A549 (cell line): ENCODE data around the gene TBX21. TPM values are rescaled to one million over a fixed set of nuclear protein-coding genes. Genes with fewer than 3 reads are reported as not detected.

Experiments used
- ATAC-seq, 2 experiments: fragments of 200-7000 bp in 1 of 2; fragments of >200 bp in 1 of 2; cut with Nextera tagmentation in 1 of 2; cut with Tn5 transposase in 1 of 2; 3 replicates each; pipeline versions ENCODE4 v1.8.0 to v1.9.1; 2018 to 2020; ENCODE audit warnings: mild to moderate bottlenecking in 1 of 2, moderate library complexity in 1 of 2
- CTCF ChIA-PET: fragments of 300-600 bp; sonication (Branson Sonifier 250); formaldehyde crosslinking; extraction: SDS; loops from one replicate; lab custom pipeline; 2021; ENCODE audit warnings: antibody characterized with exemption, inconsistent platforms; lab: Yijun Ruan, JAX
- POLR2A ChIA-PET: fragments of 350-600 bp; formaldehyde crosslinking; extraction: SDS; loops from one replicate; lab custom pipeline; 2021; ENCODE audit warnings: antibody characterized with exemption, inconsistent platforms; lab: Yijun Ruan, JAX
- DNase-seq, 2 experiments: peaks; one replicate each; pipeline versions ENCODE4 v3.0.0 to v3.0.0-alpha.2; 2011 to 2016; ENCODE audit warnings: low read depth in 1 of 2, low spot score in 1 of 2
- FAIRE-seq: peaks from 2 replicates; lab custom pipeline; 2011; peaks lifted over from hg19 to GRCh38; lab: Jason Lieb, UNC
- H3K27ac ChIP-seq, 2 experiments: fragments of >200 bp; sonication (Bioruptor Twin); formaldehyde crosslinking; 3 replicates each; pipeline ENCODE4 v1.5.1; 2016 to 2017
- H3K4me1 ChIP-seq: fragments of >200 bp; sonication (Bioruptor Twin); formaldehyde crosslinking; 3 replicates; pipeline ENCODE4 v1.6.1; 2016
- H3K4me2 ChIP-seq: fragments of >200 bp; sonication (Bioruptor Twin); formaldehyde crosslinking; 3 replicates; pipeline ENCODE4 v1.6.1; 2016
- H3K4me3 ChIP-seq: fragments of >200 bp; sonication (Bioruptor Twin); formaldehyde crosslinking; 3 replicates; pipeline ENCODE4 v1.5.1; 2016
- H3K9me3 ChIP-seq: fragments of >200 bp; sonication (Bioruptor Twin); formaldehyde crosslinking; 3 replicates; pipeline ENCODE4 v1.6.1; 2016
- ATOH8 ChIP-seq: fragments of 250-450 bp; sonication (Bioruptor Pico); IDR thresholded peaks from 2 replicates; pipeline ENCODE4 v1.5.0; 2020; ENCODE audit warnings: low read depth, mild to moderate bottlenecking, moderate library complexity
- CEBPB ChIP-seq, 2 experiments: fragments of >200 bp in 1 of 2; sonication (Bioruptor Twin) in 1 of 2; formaldehyde crosslinking in 1 of 2; IDR thresholded peaks; 2 replicates each; pipeline ENCODE4 v1.6.1; 2012 to 2016
- CHD2 ChIP-seq: fragments of 150-350 bp; IDR thresholded peaks from 2 replicates; pipeline ENCODE4 v1.6.1; 2014; ENCODE audit warnings: low read length; ENCODE audit not compliant: partially characterized antibody
- CHD4 ChIP-seq: fragments of 200-600 bp; sonication (generic); IDR thresholded peaks from 2 replicates; pipeline ENCODE4 v1.6.1; 2016; ENCODE audit warnings: antibody characterized with exemption, mild to moderate bottlenecking, borderline replicate concordance
- EHF ChIP-seq: fragments of 250-450 bp; sonication (Bioruptor Pico); IDR thresholded peaks from 2 replicates; pipeline ENCODE4 v1.5.0; 2020; ENCODE audit warnings: mild to moderate bottlenecking
- ESRRA ChIP-seq: fragments of 150-350 bp; IDR thresholded peaks from 2 replicates; pipeline ENCODE4 v1.6.1; 2014; ENCODE audit warnings: mild to moderate bottlenecking, low read length, borderline replicate concordance
- FOSL2 ChIP-seq, 2 experiments: fragments of 450-650 bp in 1 of 2; fragments of >200 bp in 1 of 2; sonication (Bioruptor Twin) in 1 of 2; formaldehyde crosslinking; IDR thresholded peaks; 2 replicates each; pipeline versions ENCODE4 v1.5.0 to v1.6.1; 2016 to 2020; ENCODE audit warnings: mild to moderate bottlenecking in 1 of 2, moderate library complexity in 1 of 2
- GATA3 ChIP-seq: IDR thresholded peaks from 2 replicates; pipeline ENCODE4 v1.6.1; 2012; ENCODE audit warnings: borderline replicate concordance
- HDAC2 ChIP-seq: fragments of 200-600 bp; sonication (generic); IDR thresholded peaks from 2 replicates; pipeline ENCODE4 v1.6.1; 2016
- HES2 ChIP-seq: fragments of >200 bp; sonication (Bioruptor Twin); formaldehyde crosslinking; IDR thresholded peaks from 2 replicates; pipeline ENCODE4 v1.6.1; 2016
- JUN ChIP-seq, 2 experiments: fragments of >200 bp; sonication (Bioruptor Twin); formaldehyde crosslinking; IDR thresholded peaks; 2 replicates in 1 of 2; 3 replicates in 1 of 2; pipeline ENCODE4 v1.6.1; 2016 to 2017
- MAZ ChIP-seq: fragments of 150-350 bp; IDR thresholded peaks from 2 replicates; pipeline ENCODE4 v1.6.1; 2014; ENCODE audit warnings: antibody characterized with exemption, low read depth, low read length, borderline replicate concordance
- POLR2A ChIP-seq: IDR thresholded peaks from 2 replicates; pipeline ENCODE4 v1.6.1; 2012; ENCODE audit warnings: mild to moderate bottlenecking, low read length
- RCOR1 ChIP-seq: fragments of 150-350 bp; IDR thresholded peaks from 2 replicates; pipeline ENCODE4 v1.6.1; 2014; ENCODE audit warnings: antibody characterized with exemption, low read length, low read depth
- RFX5 ChIP-seq: fragments of 450-650 bp; IDR thresholded peaks from 2 replicates; pipeline ENCODE4 v1.7.1; 2014; ENCODE audit warnings: antibody characterized with exemption, mild to moderate bottlenecking, moderate library complexity
- RNF2 ChIP-seq: fragments of 200-600 bp; sonication (generic); IDR thresholded peaks from 2 replicates; pipeline ENCODE4 v1.6.1; 2016; ENCODE audit warnings: low read depth, mild to moderate bottlenecking, antibody characterized with exemption, moderate library complexity, borderline replicate concordance
- SMC3 ChIP-seq: fragments of >200 bp; sonication (Bioruptor Twin); formaldehyde crosslinking; IDR thresholded peaks from 3 replicates; pipeline ENCODE4 v1.6.1; 2018; ENCODE audit warnings: inconsistent platforms
- TP53 ChIP-seq: fragments of 250-450 bp; sonication (Bioruptor Pico); IDR thresholded peaks from 2 replicates; pipeline ENCODE4 v1.5.0; 2021; ENCODE audit warnings: mild to moderate bottlenecking, moderate library complexity
- ZC3H11A ChIP-seq: fragments of 450-650 bp; IDR thresholded peaks from 2 replicates; pipeline ENCODE4 v1.6.1; 2014; ENCODE audit warnings: antibody characterized with exemption, mild to moderate bottlenecking
- ZFP36 ChIP-seq: fragments of 450-650 bp; IDR thresholded peaks from 2 replicates; pipeline ENCODE4 v1.6.1; 2014; ENCODE audit warnings: borderline replicate concordance; ENCODE audit not compliant: partially characterized antibody
- ZNF302 ChIP-seq: fragments of 250-450 bp; sonication (Bioruptor Pico); IDR thresholded peaks from 2 replicates; pipeline ENCODE4 v1.9.0; 2021; ENCODE audit warnings: inconsistent platforms, mild to moderate bottlenecking, moderate library complexity
- WGBS: methylation state at CpG from one replicate; pipeline ENCODE4 v1.1.6; 2017; ENCODE audit errors: missing lambda C conversion rate; 5-methylcytosine and 5-hydroxymethylcytosine counted together
- polyA plus RNA-seq, 4 experiments: library from polyadenylated mRNA; depleted of rRNA in 3 of 4; stranded (reverse); fragments of >200 nt; fragmentation: RNase III in 1 of 4; extraction: RNeasy Plus Mini Kit Qiagen cat#74134 plus additional on column Dnase treatment in 1 of 4; gene quantifications; 2 replicates in 3 of 4; 3 replicates in 1 of 4; pipeline ENCODE4 v1.2.3, GENCODE V29; 2011 to 2017
- TF ChIP-seq, protein P1 (sequence below): fragments of 450-650 bp; IDR thresholded peaks from 2 replicates; pipeline ENCODE4 v1.6.1; 2014; ENCODE audit warnings: antibody characterized with exemption
- TF ChIP-seq, protein P2 (sequence below): fragments of >200 bp; sonication (Bioruptor Twin); formaldehyde crosslinking; IDR thresholded peaks from 3 replicates; pipeline ENCODE4 v1.5.1; 2016
- TF ChIP-seq, protein P3 (sequence below): IDR thresholded peaks from 2 replicates; pipeline ENCODE4 v1.6.1; 2012

Gene TBX21
- polyA plus RNA-seq, 2 of the 4 experiments (the other 2 are of a cell fraction): not detected

GRCh38 chr17:47699536-47699840 is 33.5 kb upstream of the TBX21 start:
- Histone ChIP-seq H3K4me1 (peaks cover 4% of the 10 kb centered on the region; the same call in 1 of the 3 replicates), H3K27ac (no peak overlapping the region), H3K4me3 (no peak overlapping the region), H3K9me3 (no peaks in the 10 kb centered on the region), H3K4me2 (no peak overlapping the region)
- CTCF ChIA-PET: interaction anchor here (0.5 to 7.3 kb wide), 40 partner anchors 9 to 1115 kb away, joined by 3 to 130 read pairs (median 6); partner anchors contain the start of genes OSBPL7 and TBX21
- TF ChIP-seq TP53 (CRISPR knock-in tag) (no peak), CEBPB (IDR thresholded peaks at IDR 0.05) (no peak), CHD2 (no peak), RCOR1 (no peak), GATA3 (no peak), CHD4 (no peak)
- TF ChIP-seq, protein P1, sequence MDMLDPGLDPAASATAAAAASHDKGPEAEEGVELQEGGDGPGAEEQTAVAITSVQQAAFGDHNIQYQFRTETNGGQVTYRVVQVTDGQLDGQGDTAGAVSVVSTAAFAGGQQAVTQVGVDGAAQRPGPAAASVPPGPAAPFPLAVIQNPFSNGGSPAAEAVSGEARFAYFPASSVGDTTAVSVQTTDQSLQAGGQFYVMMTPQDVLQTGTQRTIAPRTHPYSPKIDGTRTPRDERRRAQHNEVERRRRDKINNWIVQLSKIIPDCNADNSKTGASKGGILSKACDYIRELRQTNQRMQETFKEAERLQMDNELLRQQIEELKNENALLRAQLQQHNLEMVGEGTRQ: no peak
- WGBS: 86% methylated on average over 4 of the region's 4 CpGs
- POLR2A ChIA-PET: interaction anchor here (1.0 kb wide), 1 partner anchor 132 kb away, joined by 3 read pairs; the partner anchor contains the start of genes LRRC46 and MRPL10
- FAIRE-seq (no peak), DNase-seq (no peak), ATAC-seq (no peak; a peak in 1 of 6 replicates)

- no peak for ATAC-seq
- POLR2A ChIA-PET: no interaction called here
- Histone ChIP-seq H3K27ac (no peak overlapping the region), H3K9me3 (no peaks in the 10 kb centered on the region), H3K4me3 (no peak overlapping the region), H3K4me2 (no peak overlapping the region), H3K4me1 (no peaks in the 10 kb centered on the region)
- CTCF ChIA-PET: interaction anchor here (0.7 to 7.3 kb wide), 19 partner anchors 10 to 101 kb away, joined by 3 to 130 read pairs (median 13); partner anchors contain the start of gene TBX21
- no peak for FAIRE-seq
- WGBS: 83% methylated on average over 13 of the region's 13 CpGs
- TF ChIP-seq, protein P2, sequence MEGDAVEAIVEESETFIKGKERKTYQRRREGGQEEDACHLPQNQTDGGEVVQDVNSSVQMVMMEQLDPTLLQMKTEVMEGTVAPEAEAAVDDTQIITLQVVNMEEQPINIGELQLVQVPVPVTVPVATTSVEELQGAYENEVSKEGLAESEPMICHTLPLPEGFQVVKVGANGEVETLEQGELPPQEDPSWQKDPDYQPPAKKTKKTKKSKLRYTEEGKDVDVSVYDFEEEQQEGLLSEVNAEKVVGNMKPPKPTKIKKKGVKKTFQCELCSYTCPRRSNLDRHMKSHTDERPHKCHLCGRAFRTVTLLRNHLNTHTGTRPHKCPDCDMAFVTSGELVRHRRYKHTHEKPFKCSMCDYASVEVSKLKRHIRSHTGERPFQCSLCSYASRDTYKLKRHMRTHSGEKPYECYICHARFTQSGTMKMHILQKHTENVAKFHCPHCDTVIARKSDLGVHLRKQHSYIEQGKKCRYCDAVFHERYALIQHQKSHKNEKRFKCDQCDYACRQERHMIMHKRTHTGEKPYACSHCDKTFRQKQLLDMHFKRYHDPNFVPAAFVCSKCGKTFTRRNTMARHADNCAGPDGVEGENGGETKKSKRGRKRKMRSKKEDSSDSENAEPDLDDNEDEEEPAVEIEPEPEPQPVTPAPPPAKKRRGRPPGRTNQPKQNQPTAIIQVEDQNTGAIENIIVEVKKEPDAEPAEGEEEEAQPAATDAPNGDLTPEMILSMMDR: no peak
- TF ChIP-seq EHF (CRISPR knock-in tag) (no peak), ZFP36 (no peak), CHD4 (no peak), CHD2 (no peak), HDAC2 (no peak), ZC3H11A (no peak), HES2 (no peak), ESRRA (no peak), ATOH8 (CRISPR knock-in tag) (no peak), JUN (IDR thresholded peaks at IDR 0.05) (no peak), RFX5 (no peak), POLR2A (no peak), MAZ (no peak), CEBPB (IDR thresholded peaks at IDR 0.05) (no peak), FOSL2 (IDR thresholded peaks at IDR 0.05) (no peak), FOSL2 (CRISPR knock-in tag; IDR thresholded peaks at IDR 0.05) (no peak), SMC3 (no peak), RNF2 (no peak), ZNF302 (CRISPR knock-in tag) (no peak)
- TF ChIP-seq, protein P3, sequence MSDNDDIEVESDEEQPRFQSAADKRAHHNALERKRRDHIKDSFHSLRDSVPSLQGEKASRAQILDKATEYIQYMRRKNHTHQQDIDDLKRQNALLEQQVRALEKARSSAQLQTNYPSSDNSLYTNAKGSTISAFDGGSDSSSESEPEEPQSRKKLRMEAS: no peak
- DNase-seq: no peak
Observed at GRCh38 chr17:47700471-47701449, 32.3 kb upstream of the TBX21 start.
